Left renal cortex interstitium (tissue), 4 donors: ENCODE measurements around the gene TMSB10. TPM values are rescaled to one million over a fixed set of nuclear protein-coding genes. Genes with fewer than 3 reads are reported as not detected.
A peak's percentile ranks its signal among the peaks of the same experiment; 100 is the strongest.
"Not testable (repeated sequence)": the region's sequence is repeated elsewhere in the genome, so short reads cannot be mapped to it uniquely, and the experiment has no call there.

Experiments used
- DNase-seq, 4 donors: peaks; one replicate each; pipeline ENCODE4 v3.0.0-alpha.2; 2013; ENCODE audit warnings: low read depth in 4 of 4, low spot score in 2 of 4, missing footprints in 1 of 4
- polyA plus RNA-seq, 4 donors: library from polyadenylated mRNA; unstranded; fragments of 120-200 nt; gene quantifications; one replicate each; pipeline ENCODE4 v1.2.1, GENCODE V29; 2013; ENCODE audit not compliant: insufficient read length in 4 of 4

Gene TMSB10
- polyA plus RNA-seq, 4 donors: 1,436 to 1,953 (median 1,590) TPM

DNA sequence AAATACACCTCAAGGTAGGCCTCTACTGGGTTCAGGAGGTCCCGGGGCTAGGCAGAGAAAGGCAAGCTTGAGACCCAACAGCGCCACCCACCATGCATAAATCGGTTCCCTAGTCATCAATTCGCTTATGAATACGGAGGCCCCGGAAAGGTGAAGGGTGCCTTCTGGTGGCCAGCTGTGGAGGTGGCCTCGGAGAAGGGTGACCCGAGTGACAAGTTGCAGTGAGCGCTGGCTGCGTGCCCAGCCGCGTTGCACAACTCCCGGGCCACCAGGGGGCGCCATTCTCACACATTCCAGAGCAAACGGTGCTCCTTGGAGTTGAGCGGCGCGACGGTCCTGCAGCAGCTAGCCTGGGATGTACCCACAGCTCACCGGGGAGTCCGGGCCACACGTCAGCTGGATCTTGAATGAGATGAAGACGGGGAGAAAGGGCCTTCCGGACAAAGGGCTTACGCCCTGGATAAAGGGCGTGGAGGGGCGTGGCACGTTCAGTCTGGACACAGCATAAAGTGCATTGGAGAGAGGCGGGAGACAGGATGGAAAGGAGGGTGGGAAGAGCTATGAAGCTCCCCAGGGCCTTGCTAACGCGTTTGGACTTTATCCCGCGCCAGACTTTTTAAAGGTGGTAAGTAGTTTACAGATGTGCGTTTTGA lies 20.4 kb downstream of the TMSB10 start:
- DNase-seq: peak; percentile 71 to 86 (median 82)

DNA sequence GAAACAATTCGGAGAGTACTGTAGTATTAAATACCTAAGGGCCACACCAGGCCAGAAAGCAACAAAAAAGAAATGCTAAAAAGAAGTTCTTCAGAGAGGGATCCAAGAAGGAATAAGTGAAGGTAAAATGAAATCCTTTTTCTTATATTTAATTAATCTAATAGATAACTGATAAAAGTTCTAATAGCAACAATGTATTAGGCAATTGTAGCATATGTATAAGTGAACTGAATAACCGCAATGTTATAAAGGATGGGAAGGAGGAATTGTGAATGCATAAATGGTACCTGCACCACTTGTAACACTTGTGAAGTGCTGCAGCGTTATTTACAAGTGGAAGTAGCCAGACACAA lies 21.8 kb downstream of the TMSB10 start:
- DNase-seq: no peak

DNA sequence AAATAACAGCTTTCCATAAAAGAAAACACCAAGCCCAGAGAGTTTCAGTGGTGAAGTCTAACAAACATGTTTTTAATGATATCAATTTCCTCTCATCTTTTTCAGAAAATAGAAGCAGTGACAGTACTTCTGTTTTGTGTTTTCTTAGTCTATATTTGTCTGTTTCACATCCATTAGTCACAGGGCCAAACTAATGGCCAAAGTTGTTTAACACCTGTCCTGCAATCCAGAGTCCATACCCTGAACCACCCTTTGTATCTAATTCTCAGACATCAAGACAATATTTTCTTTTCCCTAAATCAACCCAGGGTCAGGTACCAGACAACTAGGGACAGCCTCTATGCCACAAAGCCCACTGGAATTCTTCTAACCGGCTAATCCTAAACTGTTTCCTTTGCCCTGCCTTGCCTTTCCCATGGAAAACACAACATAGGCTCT lies 25.9 kb downstream of the TMSB10 start:
- DNase-seq: no peak

DNA sequence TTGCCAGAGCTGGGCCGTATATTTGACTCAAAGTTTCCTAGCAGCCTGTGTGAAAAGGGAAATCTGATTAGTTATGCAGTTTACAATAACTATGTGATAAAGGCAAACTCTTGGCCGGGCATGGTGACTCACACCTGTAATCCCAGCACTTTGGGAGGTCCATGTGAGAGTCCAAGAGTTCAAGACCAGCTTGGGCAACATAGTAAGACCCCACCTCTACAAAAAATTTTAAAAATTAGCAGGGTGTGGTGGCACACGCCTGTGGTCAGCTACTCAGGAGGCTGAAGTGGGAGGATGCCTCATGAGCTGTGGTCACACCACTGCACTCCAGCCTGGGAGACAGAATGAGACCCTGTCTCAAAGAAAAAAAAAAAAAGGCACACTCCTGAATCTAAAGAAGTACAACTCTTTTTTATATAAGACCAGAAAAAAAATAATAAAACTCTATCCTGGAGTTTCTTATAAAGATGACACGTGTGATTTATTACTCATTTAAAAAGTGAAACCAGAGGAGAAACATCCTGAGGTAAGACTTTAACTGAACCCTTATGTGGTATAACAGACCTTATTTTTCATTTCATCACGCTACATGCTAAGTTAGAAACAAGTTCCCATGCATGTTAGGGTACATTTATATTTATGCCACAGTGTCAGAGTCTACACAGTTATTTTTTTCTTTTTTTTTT lies 32.9 kb downstream of the TMSB10 start:
- DNase-seq: no peak

DNA sequence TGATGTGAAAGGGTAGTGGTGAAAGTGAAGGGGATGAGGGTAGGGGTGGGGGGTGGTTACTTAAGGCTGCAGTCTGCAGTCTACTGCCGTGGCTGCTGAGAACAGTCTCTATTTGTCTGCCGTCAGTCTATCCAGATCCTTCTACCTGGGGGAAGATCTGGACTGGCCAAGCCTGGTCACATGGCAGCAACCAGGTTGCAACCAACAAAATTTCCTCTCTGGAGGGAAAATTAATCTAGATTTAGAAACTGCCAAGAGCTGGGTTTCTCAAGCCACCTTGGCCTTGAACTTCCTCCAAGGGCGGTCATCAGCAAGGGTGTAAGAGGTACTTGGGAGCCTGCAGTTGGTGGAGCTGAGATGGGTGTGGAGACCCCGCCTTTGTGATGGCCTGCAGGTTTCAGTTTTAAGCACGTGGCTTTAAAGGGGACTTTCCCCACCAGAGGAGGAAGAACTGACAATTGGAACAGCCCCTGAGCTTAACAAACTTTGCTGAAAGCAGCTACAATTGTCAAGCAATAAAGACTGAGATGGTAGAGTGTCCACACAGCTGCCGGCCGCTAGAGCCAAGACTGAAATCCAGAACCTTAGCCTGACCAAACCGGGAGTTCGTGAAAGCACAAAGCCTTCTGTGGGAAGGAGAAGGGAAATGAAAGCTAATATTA lies 34.1 kb downstream of the TMSB10 start:
- no peak for DNase-seq

DNA sequence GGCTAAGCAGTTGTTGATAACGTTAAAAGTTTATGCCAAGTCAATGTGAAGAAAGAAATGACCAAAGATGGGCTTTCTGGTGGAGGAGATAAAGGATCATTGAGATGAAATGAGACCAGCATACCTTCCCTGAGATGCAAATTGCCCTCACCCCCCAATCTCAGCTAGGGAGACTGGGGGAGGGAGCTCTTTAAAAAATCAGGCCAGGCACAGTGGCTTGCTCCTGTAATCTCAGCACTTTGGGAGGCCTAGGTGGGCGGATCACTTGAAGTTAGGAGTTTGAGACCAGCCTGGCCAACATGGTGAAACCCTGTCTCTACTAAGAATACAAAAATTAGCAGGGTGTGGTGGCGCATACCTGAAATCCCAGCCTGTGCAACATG lies 34.6 kb downstream of the TMSB10 start:
- DNase-seq: no peak

DNA sequence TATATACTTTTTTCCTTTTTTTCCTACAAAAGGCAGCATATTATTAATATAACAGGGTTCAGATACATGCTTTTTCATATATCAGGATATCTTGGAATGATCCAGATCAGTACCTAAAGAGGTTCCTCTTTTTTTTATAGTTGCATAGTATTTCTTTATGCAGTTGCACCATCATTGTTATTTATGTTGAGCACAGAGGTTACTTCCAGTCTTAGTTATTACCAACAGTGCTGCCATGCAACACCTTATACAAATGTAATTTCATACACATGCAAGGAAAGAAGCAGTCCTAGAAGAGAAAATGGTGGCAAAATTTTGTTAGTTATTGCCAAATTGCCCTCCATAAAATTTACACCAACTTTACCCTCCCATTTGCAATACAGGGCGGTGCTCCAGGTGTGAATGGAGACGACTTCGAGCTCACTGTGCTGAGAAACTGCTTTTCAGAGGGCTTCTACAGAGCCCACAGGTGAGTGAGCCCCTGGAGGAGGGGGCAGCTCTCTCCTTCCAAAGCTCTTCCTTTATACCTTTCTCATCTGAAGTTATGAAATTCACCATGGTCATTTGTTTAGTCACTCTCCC lies 35.5 kb downstream of the TMSB10 start:
- DNase-seq: no peak

DNA sequence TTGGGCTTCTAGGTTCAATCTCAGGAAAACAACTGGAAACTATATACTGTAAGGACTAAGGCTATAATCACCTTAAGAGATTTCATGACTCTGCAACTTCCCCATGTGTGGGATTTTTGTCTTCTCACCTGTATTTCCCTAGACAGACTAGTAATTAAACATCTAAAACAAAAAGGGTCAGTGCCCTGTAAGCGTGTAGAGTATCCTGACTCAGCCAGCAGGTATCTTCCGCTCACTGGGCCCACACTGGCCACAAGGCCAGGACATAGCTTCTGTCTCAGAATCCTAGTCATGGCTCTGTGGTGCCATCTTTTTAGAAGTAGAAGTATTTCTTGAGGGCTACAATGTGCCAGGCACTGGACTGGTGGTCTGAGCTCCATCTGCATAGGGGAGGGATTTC lies 36.7 kb downstream of the TMSB10 start:
- no peak for DNase-seq

DNA sequence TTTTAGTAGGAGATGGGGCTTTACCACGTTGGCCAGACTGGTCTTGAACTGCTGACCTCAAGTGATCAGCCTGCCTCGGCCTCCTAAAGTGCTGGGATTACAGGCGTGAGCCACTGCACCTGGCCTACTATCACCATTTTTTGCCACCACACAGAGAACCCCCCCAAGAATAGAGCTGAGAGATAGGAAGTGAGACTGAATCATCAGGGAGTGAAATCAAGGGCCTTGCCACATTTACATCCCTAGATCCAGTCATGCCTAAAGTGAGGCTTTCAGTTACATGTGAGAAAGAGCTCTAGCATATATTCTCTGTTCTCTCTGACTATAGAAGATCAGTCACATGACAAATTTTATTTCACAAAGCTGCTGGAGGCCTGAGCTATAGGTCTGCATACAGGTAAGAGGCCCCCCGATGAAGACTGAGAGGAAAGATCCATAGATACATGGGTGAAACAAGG lies 37.5 kb downstream of the TMSB10 start:
- DNase-seq: no peak

DNA sequence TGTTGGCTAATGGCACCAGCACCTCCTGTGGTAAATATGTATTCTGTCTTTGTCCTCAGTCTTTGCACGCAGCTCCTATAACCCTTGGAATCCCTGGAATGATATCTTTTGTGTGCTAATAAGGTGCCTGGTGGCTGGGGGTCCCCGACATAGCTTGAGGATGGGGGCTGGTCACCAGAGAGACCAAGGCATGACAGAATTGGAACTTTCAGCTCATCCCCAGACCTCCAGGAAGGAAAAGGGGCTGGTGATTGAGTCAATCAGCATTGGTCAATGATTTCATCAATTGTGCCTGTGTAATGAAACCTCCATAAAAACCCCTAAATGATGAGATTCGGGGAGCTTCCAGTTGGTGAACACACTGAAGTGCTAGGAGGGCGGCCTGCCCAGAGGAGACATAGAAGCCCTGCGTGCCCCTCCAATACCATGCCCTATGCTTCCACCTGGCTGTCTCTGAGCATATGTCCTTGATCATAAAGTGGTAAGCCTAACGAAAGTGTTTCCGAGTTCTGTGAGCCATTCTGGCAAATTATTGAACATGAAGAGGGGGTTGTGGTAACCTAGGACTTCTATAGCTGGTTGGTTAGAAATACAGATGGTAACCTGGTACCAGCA lies 38.9 kb downstream of the TMSB10 start:
- DNase-seq: no peak

DNA sequence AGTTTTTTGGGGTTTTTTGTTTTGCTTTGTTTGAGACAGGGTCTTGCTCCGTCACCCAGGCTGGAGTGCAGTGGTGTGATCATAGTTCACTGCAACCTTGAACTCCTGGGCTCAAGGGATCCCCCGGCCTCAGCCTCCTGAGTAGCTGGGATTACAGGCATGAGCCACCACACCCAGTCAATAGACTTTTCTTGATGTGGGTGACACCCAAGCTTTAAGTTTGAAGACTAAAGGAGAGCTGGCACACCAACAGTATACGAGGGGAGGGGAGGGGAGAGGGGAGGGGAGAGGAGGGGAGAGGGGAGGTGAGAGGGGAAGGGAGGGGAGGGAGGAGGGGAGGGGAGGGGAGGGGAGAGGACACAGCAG lies 40.4 kb downstream of the TMSB10 start:
- DNase-seq: not testable (repeated sequence)

DNA sequence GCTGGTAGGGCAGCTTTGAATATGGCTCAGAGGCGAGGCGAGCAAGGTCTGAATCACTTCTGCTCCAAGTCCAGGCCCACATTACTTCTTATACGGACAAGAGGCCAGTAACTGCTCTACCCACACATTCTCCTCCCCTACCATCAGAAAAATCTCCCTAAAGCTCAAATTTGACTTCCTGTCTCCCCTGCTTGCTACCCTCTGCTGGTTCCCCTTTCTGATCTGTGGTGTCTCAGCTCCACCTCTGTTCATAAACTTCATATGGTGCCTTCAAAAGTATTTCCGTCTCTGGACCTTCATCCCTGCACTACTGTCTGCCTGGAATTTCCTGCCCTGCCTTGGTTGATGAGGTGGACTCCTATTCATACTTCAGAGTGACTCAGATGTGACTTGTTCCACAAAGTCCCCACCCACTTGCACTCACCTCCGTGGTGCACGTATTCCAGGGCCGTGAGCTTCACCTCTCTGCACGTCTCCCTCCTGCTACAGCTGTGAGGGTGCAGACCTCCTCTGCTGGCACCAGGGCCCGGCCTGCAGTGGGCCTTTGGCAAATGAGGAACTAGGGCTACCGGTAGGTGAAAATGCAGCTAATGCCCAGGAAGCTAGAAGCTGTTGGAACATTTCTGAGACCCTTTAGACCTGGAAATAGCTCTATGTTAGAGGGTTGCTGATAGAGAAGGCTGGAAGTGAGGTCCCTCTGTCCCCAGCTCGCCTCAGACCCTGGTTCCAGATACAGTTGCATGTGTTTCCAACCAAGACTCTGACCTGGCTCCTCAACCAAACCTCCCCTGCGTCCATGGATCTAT lies 41.0 kb downstream of the TMSB10 start:
- no peak for DNase-seq

DNA sequence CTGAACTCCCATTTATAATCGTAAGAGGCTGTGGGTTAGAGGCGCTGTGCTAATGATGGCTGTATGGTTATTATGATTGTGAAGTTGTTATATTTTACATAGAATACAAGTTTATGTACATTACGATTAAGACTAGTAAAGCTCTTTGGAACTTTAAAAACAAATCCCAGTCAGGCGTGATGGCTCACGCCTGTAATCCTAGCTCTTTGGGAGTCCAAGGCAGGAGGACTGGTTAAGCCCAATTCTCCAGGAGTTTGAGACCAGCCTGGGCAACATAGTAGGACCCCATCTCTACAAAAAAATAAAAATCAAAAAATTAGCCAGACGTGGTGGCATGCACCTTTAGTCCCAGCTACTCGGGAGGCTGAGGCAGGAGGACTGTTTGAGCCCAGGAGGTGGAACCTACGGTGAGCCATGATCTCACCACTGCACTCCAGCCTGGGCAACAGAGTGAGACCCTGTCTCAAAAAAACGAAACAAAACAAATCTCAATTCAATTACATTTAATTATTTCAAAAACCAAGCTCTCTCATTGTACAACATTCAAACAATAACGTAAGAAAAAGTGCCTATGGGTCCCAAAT lies 41.6 kb downstream of the TMSB10 start:
- no peak for DNase-seq

DNA sequence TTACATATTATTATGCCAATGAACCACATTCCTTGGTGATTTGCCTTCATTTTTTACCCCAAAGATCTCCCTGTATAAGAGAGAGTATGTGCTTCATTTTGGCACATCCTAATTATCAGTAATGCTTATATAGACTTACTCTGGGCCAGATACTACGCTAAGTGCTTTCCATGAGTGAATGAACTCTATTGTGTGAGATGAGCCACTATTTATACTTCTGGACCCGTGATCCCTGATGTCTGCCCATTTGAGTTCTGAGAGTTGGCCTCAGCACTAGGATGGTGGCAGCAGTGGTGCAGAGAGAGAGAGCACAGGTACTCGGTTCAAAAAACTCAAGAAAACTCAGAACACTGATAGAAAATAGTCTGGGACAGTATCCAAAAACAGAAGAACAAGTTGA lies 48.1 kb downstream of the TMSB10 start:
- DNase-seq: no peak

DNA sequence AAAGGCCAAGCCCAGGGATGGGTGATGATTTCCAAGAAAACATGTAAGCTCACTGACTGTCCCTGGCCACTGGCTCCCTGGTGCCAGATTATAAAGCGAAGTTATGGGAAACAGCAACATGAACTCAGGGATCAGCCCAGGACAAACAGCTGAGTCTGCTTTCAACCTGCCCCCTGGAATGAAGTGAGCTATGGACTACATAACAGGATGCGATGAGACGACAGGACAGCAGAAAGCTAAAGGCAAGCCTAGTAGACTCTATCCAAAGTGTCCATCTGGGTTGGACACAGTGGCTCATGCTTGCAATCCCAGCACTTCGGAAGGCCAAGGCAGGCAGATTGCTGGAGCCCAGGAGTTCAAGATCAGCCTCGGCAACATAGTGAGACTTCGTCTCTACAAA lies 48.9 kb downstream of the TMSB10 start:
- no peak for DNase-seq

Other genes with a start within 250 kb of the TMSB10 start
- gene TRABD2A, start 24.6 kb upstream of the TMSB10 start, polyA plus RNA-seq: under 1 TPM; 0.27 to 0.82 (median 0.49) TPM
- 10 to 100 TPM; 44.8 to 58.4 (median 47.3) TPM for gene KCMF1, start 65.5 kb downstream of the TMSB10 start, polyA plus RNA-seq
- gene TCF7L1, start 227.7 kb downstream of the TMSB10 start, polyA plus RNA-seq: 10 to 100 TPM; 39.4 to 70.4 (median 57.1) TPM